ENCODE results near the gene PAIP2.
A peak's percentile ranks its signal among the peaks of the same experiment; 100 is the strongest.
"Not testable (repeated sequence)": the region's sequence is repeated elsewhere in the genome, so short reads cannot be mapped to it uniquely, and the experiment has no call there.

The PAIP2 gene

GRCh38 chr5:139341689-139342422 lies at the start of gene PAIP2:
Gene PAIP2 (plus strand): TSS chr5:139341854. CDS start chr5:139363785, 21,931 bp downstream.
- DNase-seq = peak; percentile 94

- DNase-seq = no peak
These were observed 48.5 kb upstream of the PAIP2 start for GRCh38 chr5:139293202-139293506.

- DNase-seq = peak; percentile 93
These were observed 47.9 kb upstream of the PAIP2 start, which contains the start of gene MATR3 for GRCh38 chr5:139293507-139294373. Gene MATR3 (plus strand): TSS chr5:139293740. CDS start chr5:139307416, 13,676 bp downstream.

- DNase-seq = peak; percentile 80
These were observed 47.1 kb upstream of the PAIP2 start for GRCh38 chr5:139294374-139295165.

- DNase-seq = no peak
These were observed 46.2 kb upstream of the PAIP2 start for GRCh38 chr5:139295346-139296057.

GRCh38 chr5:139296198-139296597 lies 45.5 kb upstream of the PAIP2 start:
- DNase-seq = no peak

- DNase-seq = no peak
These were observed 44.8 kb upstream of the PAIP2 start for GRCh38 chr5:139296862-139297326.

- no peak for DNase-seq
These were observed 44.1 kb upstream of the PAIP2 start for GRCh38 chr5:139297439-139298133.

- no peak for DNase-seq
These were observed 43.4 kb upstream of the PAIP2 start for GRCh38 chr5:139298242-139298641.

- no peak for DNase-seq
These were observed 42.2 kb upstream of the PAIP2 start for GRCh38 chr5:139299486-139299885.

- DNase-seq = no peak
These were observed 39.7 kb upstream of the PAIP2 start for GRCh38 chr5:139301808-139302499.

- DNase-seq = no peak
These were observed 37.0 kb upstream of the PAIP2 start for GRCh38 chr5:139304391-139305324.

GRCh38 chr5:139306197-139306596 lies 35.5 kb upstream of the PAIP2 start:
- no peak for DNase-seq

- DNase-seq = no peak
These were observed 34.9 kb upstream of the PAIP2 start for GRCh38 chr5:139306628-139307379.

- no peak for DNase-seq
These were observed 32.9 kb upstream of the PAIP2 start for GRCh38 chr5:139308797-139309196.

- not testable (repeated sequence) for DNase-seq
These were observed 30.9 kb upstream of the PAIP2 start for GRCh38 chr5:139310715-139311186.

GRCh38 chr5:139312075-139312474 lies 29.6 kb upstream of the PAIP2 start:
- no peak for DNase-seq

GRCh38 chr5:139314276-139314675 lies 27.4 kb upstream of the PAIP2 start:
- DNase-seq = no peak

GRCh38 chr5:139315056-139315615 lies 26.5 kb upstream of the PAIP2 start:
- no peak for DNase-seq
